Activated B cell treated with CpG ODN at 0.5 μM for 24 hours (primary cell): Measurements from ENCODE around the gene FAM50B. TPM values are rescaled to one million over a fixed set of nuclear protein-coding genes. Genes with fewer than 3 reads are reported as not detected.

Experiments
- ATAC-seq: fragments of 200-7000 bp; cut with Tn5 transposase; one replicate; pipeline ENCODE4 v1.10.0; 2021; ENCODE audit warnings: low read depth, mild to moderate bottlenecking, moderate library complexity
- CTCF ChIA-PET: fragments of 350-600 bp; sonication (Branson Sonifier 250); formaldehyde crosslinking; loops from one replicate; lab custom pipeline; 2021; ENCODE audit warnings: antibody characterized with exemption; lab: Charles Lee
- POLR2A ChIA-PET: fragments of 350-600 bp; sonication (Branson Sonifier 250); formaldehyde crosslinking; loops from one replicate; lab custom pipeline; 2021; ENCODE audit warnings: antibody characterized with exemption; lab: Charles Lee
- DNase-seq: peaks from one replicate; pipeline ENCODE4 v3.0.0; 2022
- H3K27ac Mint-ChIP-seq: one replicate; pipeline ENCODE4 v1.8.0; 2020; ENCODE audit warnings: mixed read lengths
- H3K27me3 Mint-ChIP-seq: one replicate; pipeline ENCODE4 v1.8.0; 2021; ENCODE audit warnings: mixed read lengths
- H3K36me3 Mint-ChIP-seq: one replicate; pipeline ENCODE4 v1.8.0; 2021; ENCODE audit warnings: low read depth, mixed read lengths
- H3K4me1 Mint-ChIP-seq: one replicate; pipeline ENCODE4 v1.8.0; 2021; ENCODE audit warnings: mixed read lengths
- H3K4me3 Mint-ChIP-seq: one replicate; pipeline ENCODE4 v1.8.0; 2020; ENCODE audit warnings: mild to moderate bottlenecking, mixed read lengths
- H3K9me3 Mint-ChIP-seq: one replicate; pipeline ENCODE4 v1.8.0; 2020; ENCODE audit warnings: mixed read lengths
- CTCF ChIP-seq: fragments of 200-600 bp; IDR thresholded peaks from one replicate; pipeline ENCODE4 v1.8.0; 2022; ENCODE audit warnings: antibody characterized with exemption, mild to moderate bottlenecking
- intact Hi-C: fragments of 100-400 bp; cut with micrococcal nuclease; formaldehyde crosslinking; loops from one replicate; pipeline ENCODE4 v1.15.1; 2024
- total RNA-seq: library from RNA; stranded (reverse); gene quantifications from 2 replicates; pipeline ENCODE4 v1.2.3, GENCODE V29; 2022

The FAM50B gene
- total RNA-seq, 1 donor from 2014 or later, result 8.1 TPM

GRCh38 chr6:3848380-3848779, 793 bp upstream of the FAM50B start:
- peak overlapping the region; percentile 77 for H3K27ac Mint-ChIP-seq
- H3K9me3 Mint-ChIP-seq, result no peaks in the 10 kb centered on the region
- H3K4me3 Mint-ChIP-seq, result peak overlapping the region; percentile 80
- intact Hi-C loops, result loop anchor here (2.0 to 5.0 kb wide), 2 partner anchors 44 to 289 kb away; partner anchors contain the start of gene ECI2
- ChIA-PET CTCF (interaction anchor here (0.6 to 3.7 kb wide), 20 partner anchors 14 to 305 kb away, joined by 3 to 18 read pairs (median 4); partner anchors contain the start of gene PXDC1), POLR2A (interaction anchor here (0.6 to 2.8 kb wide), 9 partner anchors 44 to 173 kb away, joined by 3 to 23 read pairs (median 5); partner anchors contain the start of gene PXDC1)
- ATAC-seq, result no peak
- DNase-seq, result no peak
- no peaks in the 10 kb centered on the region for H3K36me3 Mint-ChIP-seq
- no peak for TF ChIP-seq CTCF
- H3K27me3 Mint-ChIP-seq, result no peaks in the 10 kb centered on the region
- H3K4me1 Mint-ChIP-seq, result peaks cover 26% of the 10 kb centered on the region

GRCh38 chr6:3849681-3850450, 693 bp downstream of the FAM50B start:
- DNase-seq (no peak), ATAC-seq (no peak)
- POLR2A ChIA-PET, result interaction anchor here (0.6 to 2.8 kb wide), 8 partner anchors 46 to 171 kb away, joined by 3 to 23 read pairs (median 5); a partner anchor contains a TSS
- Mint-ChIP-seq H3K4me1 (peaks cover 22% of the 10 kb centered on the region), H3K4me3 (peak overlapping the region; percentile 80), H3K27me3 (no peaks in the 10 kb centered on the region), H3K9me3 (no peaks in the 10 kb centered on the region), H3K36me3 (no peaks in the 10 kb centered on the region), H3K27ac (peak overlapping the region; percentile 80)
- CTCF ChIA-PET, result interaction anchor here (1.0 to 3.7 kb wide), 14 partner anchors 12 to 171 kb away, joined by 3 to 18 read pairs (median 6); partner anchors contain the start of gene PXDC1
- intact Hi-C loops, result loop anchor here (1.0 to 10.0 kb wide), 8 partner anchors 45 to 306 kb away; partner anchors contain the start of gene ECI2
- TF ChIP-seq CTCF, result no peak

GRCh38 chr6:3850451-3851203, 1.5 kb downstream of the FAM50B start:
- Mint-ChIP-seq H3K27ac (peak overlapping the region; percentile 35), H3K4me3 (peak overlapping the region; percentile 28), H3K36me3 (no peaks in the 10 kb centered on the region), H3K9me3 (no peaks in the 10 kb centered on the region), H3K27me3 (no peaks in the 10 kb centered on the region), H3K4me1 (peaks cover 20% of the 10 kb centered on the region)
- TF ChIP-seq CTCF, result no peak
- DNase-seq (no peak), ATAC-seq (no peak)
- intact Hi-C loops, result loop anchor here (10.0 kb wide), 1 partner anchor 124 kb away; no protein-coding TSS in a partner anchor
- CTCF ChIA-PET, result interaction anchor here (1.4 to 3.7 kb wide), 4 partner anchors 101 to 171 kb away, joined by 4 to 18 read pairs (median 12); a partner anchor contains a TSS
- POLR2A ChIA-PET, result interaction anchor here (1.5 to 2.8 kb wide), 2 partner anchors 59 to 104 kb away, joined by 5 to 23 read pairs; no protein-coding TSS in a partner anchor

GRCh38 chr6:3851839-3852238, 2.7 kb downstream of the FAM50B start:
- POLR2A ChIA-PET, result no interaction called here
- Mint-ChIP-seq H3K4me3 (no peak overlapping the region), H3K36me3 (no peaks in the 10 kb centered on the region), H3K27me3 (no peaks in the 10 kb centered on the region), H3K27ac (no peak overlapping the region), H3K9me3 (no peaks in the 10 kb centered on the region), H3K4me1 (peaks cover 20% of the 10 kb centered on the region)
- intact Hi-C loops, result loop anchor here (10.0 kb wide), 1 partner anchor 123 kb away; no protein-coding TSS in a partner anchor
- no peak for DNase-seq
- TF ChIP-seq CTCF, result no peak
- CTCF ChIA-PET, result interaction anchor here (1.4 kb wide), 1 partner anchor 170 kb away, joined by 4 read pairs; a partner anchor contains a TSS
- ATAC-seq, result no peak
